Neural cell (in vitro differentiated cells): ENCODE data around the gene CHRD. TPM values are rescaled to one million over a fixed set of nuclear protein-coding genes. Genes with fewer than 3 reads are reported as not detected.

Source experiments
- H2AFZ ChIP-seq: fragments of 200-600, 300-800 bp; sonication (generic), shearing (Covaris generic); 2 replicates; pipeline ENCODE4 v1.6.0; 2014; ENCODE audit warnings: low read depth, mild to moderate bottlenecking, antibody characterized with exemption, low read length, moderate library complexity
- H3F3A ChIP-seq: fragments of 200-600 bp; shearing (Covaris generic); 2 replicates; pipeline ENCODE4 v1.6.1; 2016; ENCODE audit warnings: mild to moderate bottlenecking, moderate library complexity, mixed read lengths, antibody characterized with exemption, low read length; ENCODE audit not compliant: insufficient read depth, poor library complexity, severe bottlenecking
- H3K27ac ChIP-seq: fragments of 200-600, 300-800 bp; sonication (generic), shearing (Covaris generic); 2 replicates; pipeline ENCODE4 v1.5.1; 2014; ENCODE audit warnings: mild to moderate bottlenecking, low read length, moderate library complexity
- H3K27me3 ChIP-seq: fragments of 300-800, 200-600 bp; sonication (generic), shearing (Covaris generic); 2 replicates; pipeline ENCODE4 v1.6.0; 2014; ENCODE audit warnings: mild to moderate bottlenecking, low read depth, low read length, moderate library complexity; ENCODE audit not compliant: insufficient read depth
- H3K36me3 ChIP-seq: fragments of 300-800, 200-600 bp; sonication (generic), shearing (Covaris generic); 2 replicates; pipeline ENCODE4 v1.5.1; 2014; ENCODE audit warnings: mild to moderate bottlenecking, antibody characterized with exemption, low read length, moderate library complexity; ENCODE audit not compliant: insufficient read depth
- H3K4me2 ChIP-seq: fragments of 300-800, 200-600 bp; sonication (generic), shearing (Covaris generic); 2 replicates; pipeline ENCODE4 v1.6.0; 2014; ENCODE audit warnings: mild to moderate bottlenecking, low read length
- H3K4me3 ChIP-seq: fragments of 300-800, 200-600 bp; sonication (generic), shearing (Covaris generic); 2 replicates; pipeline ENCODE4 v1.5.1; 2014; ENCODE audit warnings: mild to moderate bottlenecking, low read length, moderate library complexity
- H3K79me2 ChIP-seq: fragments of 200-600 bp; shearing (Covaris generic); replicated peaks from 2 replicates; pipeline ENCODE4 v1.6.0; 2014; ENCODE audit warnings: mild to moderate bottlenecking, low read length, moderate library complexity; ENCODE audit not compliant: insufficient read depth
- H3K9ac ChIP-seq: fragments of 300-800, 200-600 bp; sonication (generic), shearing (Covaris generic); 2 replicates; pipeline ENCODE4 v1.6.1; 2016; ENCODE audit warnings: mild to moderate bottlenecking, low read length, mixed read lengths
- H3K9me2 ChIP-seq: fragments of 200-600 bp; shearing (Covaris generic); 2 replicates; pipeline ENCODE4 v1.6.1; 2016; ENCODE audit warnings: mild to moderate bottlenecking, low read length, mixed read lengths; ENCODE audit not compliant: insufficient read depth
- H3K9me3 ChIP-seq: fragments of 200-600, 300-800 bp; sonication (generic), shearing (Covaris generic); 2 replicates; pipeline ENCODE4 v1.6.1; 2016; ENCODE audit warnings: mild to moderate bottlenecking, mixed run types, low read length, moderate library complexity, mixed read lengths
- H4K20me1 ChIP-seq: fragments of 200-600 bp; shearing (Covaris generic); 2 replicates; pipeline ENCODE4 v1.6.1; 2016; ENCODE audit warnings: mild to moderate bottlenecking, mixed run types; ENCODE audit not compliant: insufficient read depth
- CTCF ChIP-seq: fragments of 450-650 bp; IDR thresholded peaks from 2 replicates; pipeline ENCODE4 v1.5.1; 2014; ENCODE audit warnings: antibody characterized with exemption, mild to moderate bottlenecking, moderate library complexity; ENCODE audit not compliant: poor library complexity, severe bottlenecking
- EP300 ChIP-seq: fragments of 450-650 bp; conservative IDR thresholded peaks from 2 replicates; pipeline ENCODE4 v1.6.1; 2014; ENCODE audit warnings: antibody characterized with exemption, mild to moderate bottlenecking, moderate library complexity; ENCODE audit not compliant: poor library complexity, severe bottlenecking
- EZH2 ChIP-seq: fragments of 200-600, 300-800 bp; shearing (Covaris generic), sonication (generic); IDR thresholded peaks from 2 replicates; pipeline ENCODE4 v1.6.1; 2014; ENCODE audit warnings: antibody characterized with exemption, low read length, borderline replicate concordance, mild to moderate bottlenecking; ENCODE audit not compliant: insufficient read depth, poor library complexity, severe bottlenecking
- MXI1 ChIP-seq: fragments of 450-650 bp; conservative IDR thresholded peaks from 2 replicates; pipeline ENCODE4 v1.6.1; 2014; ENCODE audit warnings: antibody characterized with exemption, mild to moderate bottlenecking; ENCODE audit not compliant: poor library complexity, severe bottlenecking
- POLR2AphosphoS5 ChIP-seq: IDR thresholded peaks from 2 replicates; pipeline ENCODE4 v1.6.1; 2012
- RAD21 ChIP-seq: fragments of 450-650 bp; conservative IDR thresholded peaks from 2 replicates; pipeline ENCODE4 v1.6.1; 2014; ENCODE audit warnings: antibody characterized with exemption, mild to moderate bottlenecking, moderate library complexity
- REST ChIP-seq: IDR thresholded peaks from 2 replicates; pipeline ENCODE4 v1.6.1; 2012; ENCODE audit warnings: borderline replicate concordance
- SMC3 ChIP-seq: fragments of 450-650 bp; conservative IDR thresholded peaks from 2 replicates; pipeline ENCODE4 v1.6.1; 2014; ENCODE audit warnings: antibody characterized with exemption, mild to moderate bottlenecking, moderate library complexity; ENCODE audit not compliant: poor library complexity
- TAF1 ChIP-seq: IDR thresholded peaks from 2 replicates; pipeline ENCODE4 v1.6.1; 2012; ENCODE audit warnings: low read depth
- polyA plus RNA-seq: library from polyadenylated mRNA; depleted of rRNA; stranded (reverse); fragments of >200 nt; gene quantifications from 2 replicates; pipeline ENCODE4 v1.2.3, GENCODE V29; 2014

CHRD gene
- polyA plus RNA-seq, 1 donor from 2014 or later, result 2.9 TPM

DNA sequence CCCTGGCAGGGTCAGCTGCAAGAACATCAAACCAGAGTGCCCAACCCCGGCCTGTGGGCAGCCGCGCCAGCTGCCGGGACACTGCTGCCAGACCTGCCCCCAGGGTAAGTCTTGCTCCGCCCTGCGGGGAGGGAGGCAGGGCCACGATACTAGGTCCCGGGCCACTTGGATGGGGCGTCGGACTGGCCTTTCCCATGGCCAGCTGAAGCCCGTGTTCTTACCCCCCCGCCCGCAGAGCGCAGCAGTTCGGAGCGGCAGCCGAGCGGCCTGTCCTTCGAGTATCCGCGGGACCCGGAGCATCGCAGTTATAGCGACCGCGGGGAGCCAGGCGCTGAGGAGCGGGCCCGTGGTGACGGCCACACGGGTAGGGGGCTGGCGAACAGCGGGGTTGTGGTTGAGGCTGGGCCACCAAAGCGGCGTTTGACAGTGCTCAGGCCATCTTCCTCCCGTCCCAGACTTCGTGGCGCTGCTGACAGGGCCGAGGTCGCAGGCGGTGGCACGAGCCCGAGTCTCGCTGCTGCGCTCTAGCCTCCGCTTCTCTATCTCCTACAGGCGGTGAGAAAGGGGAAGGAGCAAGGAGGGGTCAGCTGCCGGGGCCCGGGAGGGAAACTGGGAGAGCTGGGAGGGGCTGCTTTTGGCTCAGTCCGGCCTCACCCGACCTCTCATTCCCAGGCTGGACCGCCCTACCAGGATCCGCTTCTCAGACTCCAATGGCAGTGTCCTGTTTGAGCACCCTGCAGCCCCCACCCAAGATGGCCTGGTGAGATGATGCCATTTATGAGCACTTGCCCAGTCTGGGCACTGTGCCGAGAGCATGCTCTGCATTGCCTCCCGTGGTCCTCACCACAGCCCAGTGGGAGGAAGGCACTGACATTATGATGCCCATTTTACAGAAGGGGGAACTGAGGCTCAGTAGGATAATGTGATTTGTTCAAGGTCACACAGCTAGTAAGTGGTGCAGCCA, 1.7 kb downstream of the CHRD start:
- H3F3A ChIP-seq, result no peaks in the 10 kb centered on the region
- H3K4me2 ChIP-seq, result no peak overlapping the region
- H3K9ac ChIP-seq, result no peak overlapping the region
- no peaks in the 10 kb centered on the region for H3K9me3 ChIP-seq
- no peak overlapping the region for H3K27ac ChIP-seq
- peak overlapping the region; percentile 65 for H3K4me3 ChIP-seq
- TF ChIP-seq CTCF (no peak), EZH2 (no peak), POLR2AphosphoS5 (no peak)
- no peaks in the 10 kb centered on the region for H4K20me1 ChIP-seq
- H3K27me3 ChIP-seq, result peaks cover 39% of the 10 kb centered on the region
- H3K36me3 ChIP-seq, result no peaks in the 10 kb centered on the region
- no peaks in the 10 kb centered on the region for H3K79me2 ChIP-seq
- no peaks in the 10 kb centered on the region for H3K9me2 ChIP-seq
- H2AFZ ChIP-seq, result no peak overlapping the region

DNA sequence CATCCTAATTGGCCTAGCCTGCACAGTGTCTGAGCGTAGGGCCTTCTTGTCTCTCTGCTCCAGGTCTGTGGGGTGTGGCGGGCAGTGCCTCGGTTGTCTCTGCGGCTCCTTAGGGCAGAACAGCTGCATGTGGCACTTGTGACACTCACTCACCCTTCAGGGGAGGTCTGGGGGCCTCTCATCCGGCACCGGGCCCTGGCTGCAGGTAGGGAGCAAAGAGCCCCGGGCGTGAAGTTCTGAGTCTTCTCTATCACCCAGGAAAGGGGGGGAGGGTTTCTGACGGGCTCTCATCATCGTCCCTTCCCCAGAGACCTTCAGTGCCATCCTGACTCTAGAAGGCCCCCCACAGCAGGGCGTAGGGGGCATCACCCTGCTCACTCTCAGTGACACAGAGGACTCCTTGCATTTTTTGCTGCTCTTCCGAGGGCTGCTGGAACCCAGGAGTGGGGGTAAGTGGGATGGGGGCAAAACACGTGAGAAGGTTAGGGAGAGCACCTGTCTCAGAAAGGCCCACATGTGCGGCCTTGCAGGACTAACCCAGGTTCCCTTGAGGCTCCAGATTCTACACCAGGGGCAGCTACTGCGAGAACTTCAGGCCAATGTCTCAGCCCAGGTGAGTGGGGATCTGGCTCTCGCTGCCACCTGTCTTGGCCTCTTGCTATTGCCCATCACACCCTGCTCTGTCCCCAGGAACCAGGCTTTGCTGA, 2.6 kb downstream of the CHRD start:
- Histone ChIP-seq H3K9me3 (no peaks in the 10 kb centered on the region), H3K27ac (no peak overlapping the region), H2AFZ (no peak overlapping the region), H3K79me2 (no peaks in the 10 kb centered on the region), H3K27me3 (peaks cover 39% of the 10 kb centered on the region), H3K4me2 (no peak overlapping the region), H3K4me3 (no peak overlapping the region), H4K20me1 (no peaks in the 10 kb centered on the region), H3K9ac (no peak overlapping the region), H3K9me2 (no peaks in the 10 kb centered on the region), H3F3A (no peaks in the 10 kb centered on the region), H3K36me3 (no peaks in the 10 kb centered on the region)
- no peak for TF ChIP-seq MXI1
- TF ChIP-seq POLR2AphosphoS5, result no peak
- TF ChIP-seq CTCF, result no peak
- no peak for TF ChIP-seq EP300
- no peak for TF ChIP-seq RAD21
- no peak for TF ChIP-seq EZH2
- no peak for TF ChIP-seq REST
- TF ChIP-seq SMC3, result no peak
- TF ChIP-seq TAF1, result no peak
